AG09309 (cell line): ENCODE measurements around the gene DNMT3A.

Experiments used
- DNase-seq: peaks from one replicate; pipeline ENCODE4 v3.0.0-alpha.2; 2010; ENCODE audit warnings: low read depth
- H3K4me3 ChIP-seq: 2 replicates; pipeline ENCODE4 v1.5.1; 2011; ENCODE audit warnings: mild to moderate bottlenecking, low read depth, low read length, moderate library complexity; ENCODE audit not compliant: control insufficient read depth
- TF ChIP-seq, protein P1 (sequence below): IDR thresholded peaks from 2 replicates; pipeline ENCODE4 v1.5.1; 2011; ENCODE audit warnings: mild to moderate bottlenecking, low read depth, low read length, inconsistent platforms; ENCODE audit not compliant: insufficient read depth, control insufficient read depth; ENCODE audit errors: missing control alignments

DNMT3A gene

DNA sequence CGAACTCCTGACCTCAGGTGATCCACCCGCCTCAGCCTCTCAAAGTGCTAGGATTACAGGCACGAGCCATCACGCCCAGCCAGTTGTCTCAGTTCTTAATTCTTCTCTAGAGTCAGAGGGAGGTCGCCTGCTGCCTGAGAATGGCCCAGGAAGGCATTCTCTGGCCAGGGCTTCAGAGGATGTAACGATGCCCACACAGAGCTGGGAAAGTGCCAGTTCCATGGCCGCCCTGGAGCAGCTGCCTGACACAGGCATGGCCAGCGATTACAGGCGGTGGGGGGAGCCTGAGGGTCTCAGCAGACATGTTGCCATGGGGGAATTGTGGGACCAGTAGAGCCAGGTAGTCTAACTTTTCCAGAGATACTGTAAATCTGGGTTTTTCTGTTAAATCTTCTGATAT lies 25.6 kb upstream of the DNMT3A start:
- TF ChIP-seq, protein P1, sequence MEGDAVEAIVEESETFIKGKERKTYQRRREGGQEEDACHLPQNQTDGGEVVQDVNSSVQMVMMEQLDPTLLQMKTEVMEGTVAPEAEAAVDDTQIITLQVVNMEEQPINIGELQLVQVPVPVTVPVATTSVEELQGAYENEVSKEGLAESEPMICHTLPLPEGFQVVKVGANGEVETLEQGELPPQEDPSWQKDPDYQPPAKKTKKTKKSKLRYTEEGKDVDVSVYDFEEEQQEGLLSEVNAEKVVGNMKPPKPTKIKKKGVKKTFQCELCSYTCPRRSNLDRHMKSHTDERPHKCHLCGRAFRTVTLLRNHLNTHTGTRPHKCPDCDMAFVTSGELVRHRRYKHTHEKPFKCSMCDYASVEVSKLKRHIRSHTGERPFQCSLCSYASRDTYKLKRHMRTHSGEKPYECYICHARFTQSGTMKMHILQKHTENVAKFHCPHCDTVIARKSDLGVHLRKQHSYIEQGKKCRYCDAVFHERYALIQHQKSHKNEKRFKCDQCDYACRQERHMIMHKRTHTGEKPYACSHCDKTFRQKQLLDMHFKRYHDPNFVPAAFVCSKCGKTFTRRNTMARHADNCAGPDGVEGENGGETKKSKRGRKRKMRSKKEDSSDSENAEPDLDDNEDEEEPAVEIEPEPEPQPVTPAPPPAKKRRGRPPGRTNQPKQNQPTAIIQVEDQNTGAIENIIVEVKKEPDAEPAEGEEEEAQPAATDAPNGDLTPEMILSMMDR = no peak

DNA sequence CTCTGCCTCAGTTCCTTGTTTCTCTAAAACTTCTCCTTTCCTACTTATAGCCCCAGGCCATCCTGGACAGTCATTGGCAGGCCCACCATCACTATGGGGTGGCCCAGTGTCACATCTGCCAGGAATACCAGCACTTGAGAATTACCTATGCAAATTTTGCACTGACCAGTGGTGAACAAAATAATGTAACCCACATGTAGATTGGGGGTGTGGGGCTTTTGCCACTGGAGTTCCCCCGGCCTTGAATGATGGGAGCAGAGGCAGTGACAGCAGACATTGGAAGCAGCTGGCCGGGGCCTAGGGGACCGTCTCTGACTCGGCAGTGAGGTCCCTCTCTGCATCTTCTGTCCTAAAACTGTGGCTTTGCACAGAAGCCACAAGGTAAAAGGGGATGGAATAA lies 24.9 kb upstream of the DNMT3A start:
- DNase-seq = no peak

More for the DNA sequence above, 25.6 kb upstream of the DNMT3A start:
- no peak overlapping the region for H3K4me3 ChIP-seq
- no peak for DNase-seq

DNA sequence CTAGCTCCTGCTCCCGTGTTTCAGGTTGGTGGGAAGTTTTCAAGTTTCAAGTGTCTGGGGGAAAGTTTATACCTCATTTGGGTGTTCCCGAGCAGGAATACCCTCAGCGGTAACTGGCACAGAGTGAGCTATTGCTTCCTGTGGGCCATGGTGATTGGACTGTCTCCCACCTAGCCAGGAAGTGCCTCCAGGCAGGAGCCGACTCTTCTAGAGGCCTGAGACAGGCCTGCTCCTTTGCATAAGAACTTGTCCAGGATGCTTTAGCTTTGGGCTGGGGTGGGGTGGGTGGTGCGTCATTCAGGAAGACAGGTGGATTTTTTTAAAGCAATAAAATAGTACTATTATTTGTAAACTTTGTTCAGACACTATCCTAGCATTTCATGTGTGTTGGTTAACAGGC lies 23.5 kb upstream of the DNMT3A start:
- no peak overlapping the region for H3K4me3 ChIP-seq
- DNase-seq = no peak
- TF ChIP-seq, protein P1 = no peak

More for the DNA sequence above, 24.9 kb upstream of the DNMT3A start:
- TF ChIP-seq, protein P1 = no peak
- H3K4me3 ChIP-seq = no peak overlapping the region

DNA sequence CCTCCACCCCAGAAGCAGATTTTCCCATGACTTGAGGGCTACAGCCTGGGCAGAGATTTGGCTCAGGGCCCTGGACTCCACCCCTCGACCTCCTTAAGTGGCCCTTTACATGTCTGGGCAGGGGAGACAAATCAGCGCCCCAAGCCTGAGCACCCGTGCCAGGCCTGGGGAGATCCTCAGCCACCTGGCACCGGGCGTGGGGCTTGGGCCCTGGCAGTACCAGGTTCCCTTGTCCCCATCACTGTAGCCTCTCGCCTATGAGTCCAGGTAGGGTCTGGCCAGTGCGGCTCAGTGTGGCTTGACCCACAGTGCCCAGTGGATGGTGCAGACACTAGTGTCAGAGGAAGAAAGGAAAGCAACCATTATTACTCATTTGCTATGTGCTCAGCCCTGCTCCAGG lies 22.0 kb upstream of the DNMT3A start:
- TF ChIP-seq, protein P1 = no peak
- DNase-seq = no peak
- no peak overlapping the region for H3K4me3 ChIP-seq

DNA sequence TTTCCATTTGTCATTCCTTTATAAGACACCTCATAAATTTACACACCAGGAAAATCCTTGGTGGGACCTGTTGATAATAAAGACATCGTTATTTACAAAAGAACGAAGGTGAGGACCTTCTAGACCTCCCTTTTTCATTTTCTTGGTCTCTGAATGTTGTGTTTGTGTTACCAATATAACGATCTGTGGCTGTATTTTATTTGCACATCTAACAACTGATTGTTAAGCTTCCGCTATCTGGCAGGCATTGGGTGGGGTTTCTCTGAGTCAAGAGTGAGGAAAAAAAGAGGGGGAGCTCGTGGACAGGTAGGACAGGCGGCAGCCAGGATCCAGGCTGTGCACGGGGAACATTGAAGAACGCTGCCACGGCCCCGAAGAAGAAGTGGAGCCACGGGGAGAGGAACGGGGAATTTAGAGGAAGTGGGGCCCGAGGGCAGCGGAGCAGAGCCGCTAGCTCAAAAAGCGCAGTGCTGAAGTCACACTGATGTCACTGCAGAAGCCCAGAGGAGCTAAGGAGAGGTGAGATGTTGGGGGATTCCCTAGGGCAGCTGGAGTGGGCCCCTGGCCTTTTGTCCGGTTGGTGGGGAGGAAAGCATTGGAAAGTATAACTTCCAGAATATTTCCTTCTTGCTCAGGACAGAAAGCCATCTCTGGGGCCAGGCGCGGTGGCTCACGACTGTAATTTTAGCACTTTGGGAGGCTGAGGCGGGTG lies 20.9 kb upstream of the DNMT3A start:
- peak overlapping the region; percentile 47 for H3K4me3 ChIP-seq
- no peak for DNase-seq
- TF ChIP-seq, protein P1 = no peak

DNA sequence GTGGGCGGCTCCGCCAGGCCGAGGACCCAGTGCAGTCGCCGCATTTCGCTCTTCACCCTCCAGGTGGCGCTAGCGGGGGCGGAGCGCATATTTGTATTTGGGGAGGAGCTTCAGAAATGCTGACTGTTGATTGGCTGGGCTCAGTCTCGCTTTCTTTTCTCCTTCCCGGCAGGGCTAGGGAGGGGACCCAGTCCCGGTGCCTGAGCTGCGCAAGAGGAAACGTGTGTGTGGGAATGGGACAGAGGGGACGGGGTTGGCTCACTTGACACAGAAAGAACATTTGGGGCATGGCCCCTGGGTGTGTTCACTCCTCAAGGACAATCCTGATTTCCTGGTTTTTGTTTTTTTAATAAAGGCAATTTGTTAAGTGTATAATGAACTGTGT lies 20.3 kb upstream of the DNMT3A start:
- TF ChIP-seq, protein P1 = peak; percentile 95
- H3K4me3 ChIP-seq = peak overlapping the region; percentile 47

More for the DNA sequence above, 20.3 kb upstream of the DNMT3A start:
- peak; percentile 59 for DNase-seq
